SU-DHL-6 (cell line): ENCODE measurements around the gene ACOX3.

Source experiments
- H2AFZ ChIP-seq: fragments of 200-600 bp; sonication (generic); 2 replicates; pipeline ENCODE4 v1.6.1; 2014; ENCODE audit warnings: low read depth, mild to moderate bottlenecking, moderate library complexity, mixed read lengths, antibody characterized with exemption, low read length; ENCODE audit not compliant: severe bottlenecking
- H3F3A ChIP-seq: fragments of 200-600 bp; shearing (Covaris generic); 2 replicates; pipeline ENCODE4 v1.6.0; 2016; ENCODE audit warnings: antibody characterized with exemption, mild to moderate bottlenecking; ENCODE audit not compliant: insufficient read depth
- H3K27ac ChIP-seq: fragments of 200-600 bp; sonication (generic); 2 replicates; pipeline ENCODE4 v1.5.1; 2016; ENCODE audit warnings: low read depth, mild to moderate bottlenecking, low read length, moderate library complexity, mixed read lengths
- H3K27me3 ChIP-seq: fragments of 200-600 bp; sonication (generic), shearing (Covaris generic); 2 replicates; pipeline ENCODE4 v1.6.0; 2014; ENCODE audit warnings: mild to moderate bottlenecking, low read length
- H3K36me3 ChIP-seq: fragments of 200-600 bp; sonication (generic); 2 replicates; pipeline ENCODE4 v1.6.1; 2014; ENCODE audit warnings: mild to moderate bottlenecking, low read length, mixed read lengths
- H3K4me2 ChIP-seq: fragments of 300-600, 200-600 bp; shearing (Covaris generic), sonication (generic); 2 replicates; pipeline ENCODE4 v1.6.0; 2014; ENCODE audit warnings: low read length, low read depth, mild to moderate bottlenecking; ENCODE audit not compliant: poor library complexity, severe bottlenecking
- H3K4me3 ChIP-seq: fragments of 200-600 bp; sonication (generic); 2 replicates; pipeline ENCODE4 v1.5.1; 2014; ENCODE audit warnings: antibody characterized with exemption, low read length, mild to moderate bottlenecking, mixed read lengths; ENCODE audit not compliant: insufficient read depth, poor library complexity, severe bottlenecking
- H3K79me2 ChIP-seq: fragments of 200-600 bp; sonication (generic); 2 replicates; pipeline ENCODE4 v1.6.1; 2014; ENCODE audit warnings: mild to moderate bottlenecking, low read length, moderate library complexity; ENCODE audit not compliant: insufficient read depth
- H3K9ac ChIP-seq: fragments of 200-600 bp; sonication (generic); 2 replicates; pipeline ENCODE4 v1.7.0; 2014; ENCODE audit warnings: mild to moderate bottlenecking, low read length
- H3K9me2 ChIP-seq: fragments of 200-600 bp; sonication (generic); replicated peaks from 2 replicates; pipeline ENCODE4 v1.6.1; 2014; ENCODE audit warnings: low read length; ENCODE audit not compliant: insufficient read depth
- H3K9me3 ChIP-seq: fragments of 200-600 bp; sonication (generic); 2 replicates; pipeline ENCODE4 v1.6.1; 2014; ENCODE audit warnings: low read length, mixed read lengths; ENCODE audit not compliant: insufficient read depth
- H4K20me1 ChIP-seq: fragments of 200-600 bp; sonication (generic); 2 replicates; pipeline ENCODE4 v1.6.1; 2014; ENCODE audit warnings: low read depth, mild to moderate bottlenecking, antibody characterized with exemption, low read length, moderate library complexity, mixed read lengths
- EZH2phosphoT487 ChIP-seq: fragments of 200-600 bp; sonication (generic), shearing (Covaris generic); conservative IDR thresholded peaks from 2 replicates; pipeline ENCODE4 v1.6.1; 2018; ENCODE audit warnings: mild to moderate bottlenecking, antibody characterized with exemption, low read length, moderate library complexity, mixed read lengths
- TF ChIP-seq, protein P1 (sequence below): fragments of 200-600 bp; sonication (generic); IDR thresholded peaks from one replicate; pipeline ENCODE4 v1.5.1; 2017; ENCODE audit warnings: antibody characterized with exemption, mild to moderate bottlenecking, low read length, moderate library complexity; ENCODE audit not compliant: insufficient read depth, poor library complexity, severe bottlenecking

The ACOX3 gene

DNA sequence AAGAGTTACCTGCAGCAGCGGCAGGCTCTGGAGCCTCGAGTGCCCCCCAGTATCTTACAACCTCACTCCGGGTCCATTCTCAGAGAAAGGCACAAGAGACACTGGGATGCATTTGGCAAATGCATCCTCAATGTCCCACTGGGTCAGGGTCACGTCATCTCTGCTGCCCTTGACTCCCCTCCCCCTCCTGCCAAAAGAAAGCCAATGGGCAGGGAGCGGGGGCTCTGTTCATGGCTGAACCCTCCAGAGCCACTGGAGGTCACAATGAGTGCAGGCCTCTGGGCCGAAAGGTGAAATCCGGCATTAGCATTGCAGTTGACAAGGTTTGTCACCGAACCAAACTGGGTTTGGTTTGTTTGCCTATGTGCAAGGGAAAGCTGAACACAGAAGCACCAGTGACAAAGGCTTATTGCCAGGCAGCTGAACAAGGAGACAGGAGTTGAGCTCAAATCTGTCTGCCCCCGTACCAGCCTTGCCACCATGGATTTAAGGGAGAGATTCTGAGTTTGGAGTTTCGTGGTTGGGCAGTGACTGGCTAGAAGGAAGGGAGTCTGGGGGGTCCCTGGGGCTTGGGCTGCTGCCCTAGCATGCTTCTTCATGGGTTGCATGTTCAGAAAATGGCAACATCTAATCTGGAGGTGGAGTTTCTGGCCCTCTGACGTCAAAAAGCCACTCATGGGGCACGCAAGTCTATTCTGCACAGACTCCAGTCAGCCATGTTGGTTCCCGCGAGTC, 106.6 kb downstream of the ACOX3 start:
- Histone ChIP-seq H3K27ac (no peak overlapping the region), H3K9me2 (no peaks in the 10 kb centered on the region), H3K36me3 (no peaks in the 10 kb centered on the region), H3K79me2 (no peaks in the 10 kb centered on the region), H2AFZ (no peak overlapping the region), H3K4me3 (no peak overlapping the region), H3K9me3 (peaks cover 3% of the 10 kb centered on the region; the same call in 1 of the 2 replicates), H3K9ac (no peak overlapping the region), H4K20me1 (no peaks in the 10 kb centered on the region), H3K27me3 (no peaks in the 10 kb centered on the region), H3K4me2 (no peak overlapping the region), H3F3A (no peaks in the 10 kb centered on the region)
- TF ChIP-seq EZH2phosphoT487: no peak
- TF ChIP-seq, protein P1, sequence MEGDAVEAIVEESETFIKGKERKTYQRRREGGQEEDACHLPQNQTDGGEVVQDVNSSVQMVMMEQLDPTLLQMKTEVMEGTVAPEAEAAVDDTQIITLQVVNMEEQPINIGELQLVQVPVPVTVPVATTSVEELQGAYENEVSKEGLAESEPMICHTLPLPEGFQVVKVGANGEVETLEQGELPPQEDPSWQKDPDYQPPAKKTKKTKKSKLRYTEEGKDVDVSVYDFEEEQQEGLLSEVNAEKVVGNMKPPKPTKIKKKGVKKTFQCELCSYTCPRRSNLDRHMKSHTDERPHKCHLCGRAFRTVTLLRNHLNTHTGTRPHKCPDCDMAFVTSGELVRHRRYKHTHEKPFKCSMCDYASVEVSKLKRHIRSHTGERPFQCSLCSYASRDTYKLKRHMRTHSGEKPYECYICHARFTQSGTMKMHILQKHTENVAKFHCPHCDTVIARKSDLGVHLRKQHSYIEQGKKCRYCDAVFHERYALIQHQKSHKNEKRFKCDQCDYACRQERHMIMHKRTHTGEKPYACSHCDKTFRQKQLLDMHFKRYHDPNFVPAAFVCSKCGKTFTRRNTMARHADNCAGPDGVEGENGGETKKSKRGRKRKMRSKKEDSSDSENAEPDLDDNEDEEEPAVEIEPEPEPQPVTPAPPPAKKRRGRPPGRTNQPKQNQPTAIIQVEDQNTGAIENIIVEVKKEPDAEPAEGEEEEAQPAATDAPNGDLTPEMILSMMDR: no peak

DNA sequence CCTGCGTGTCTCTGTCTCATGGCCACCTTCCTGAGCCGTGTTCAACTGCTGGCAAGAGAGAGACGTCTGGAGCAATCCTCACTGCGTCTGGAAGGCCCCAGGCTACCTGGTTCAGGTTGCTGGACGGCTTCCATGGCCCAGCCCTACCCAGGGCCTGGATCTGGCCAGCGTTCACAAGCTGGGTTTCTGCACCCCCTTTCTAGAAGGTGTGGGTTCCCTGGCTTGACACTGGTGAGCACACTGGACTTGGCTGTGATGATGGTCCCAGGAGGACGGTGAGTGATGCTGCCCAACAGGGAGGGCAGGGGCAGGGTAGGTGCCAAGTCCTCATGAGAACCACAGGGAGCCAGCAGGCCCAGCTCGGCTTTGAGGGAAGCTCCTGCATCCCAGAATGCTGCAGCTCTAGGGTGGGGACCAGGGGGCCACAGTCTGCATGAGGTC, 107.6 kb downstream of the ACOX3 start:
- H3K36me3 ChIP-seq: no peaks in the 10 kb centered on the region
- no peak overlapping the region for H2AFZ ChIP-seq
- no peaks in the 10 kb centered on the region for H3K79me2 ChIP-seq
- H3K9me2 ChIP-seq: no peaks in the 10 kb centered on the region
- H3K9ac ChIP-seq: no peak overlapping the region
- H4K20me1 ChIP-seq: no peaks in the 10 kb centered on the region
- H3F3A ChIP-seq: no peaks in the 10 kb centered on the region
- no peak overlapping the region for H3K27ac ChIP-seq
- H3K27me3 ChIP-seq: no peaks in the 10 kb centered on the region
- TF ChIP-seq, protein P1: no peak
- TF ChIP-seq EZH2phosphoT487: no peak
- no peak overlapping the region for H3K4me3 ChIP-seq
- peaks cover 3% of the 10 kb centered on the region; the same call in 1 of the 2 replicates for H3K9me3 ChIP-seq
- no peak overlapping the region for H3K4me2 ChIP-seq

DNA sequence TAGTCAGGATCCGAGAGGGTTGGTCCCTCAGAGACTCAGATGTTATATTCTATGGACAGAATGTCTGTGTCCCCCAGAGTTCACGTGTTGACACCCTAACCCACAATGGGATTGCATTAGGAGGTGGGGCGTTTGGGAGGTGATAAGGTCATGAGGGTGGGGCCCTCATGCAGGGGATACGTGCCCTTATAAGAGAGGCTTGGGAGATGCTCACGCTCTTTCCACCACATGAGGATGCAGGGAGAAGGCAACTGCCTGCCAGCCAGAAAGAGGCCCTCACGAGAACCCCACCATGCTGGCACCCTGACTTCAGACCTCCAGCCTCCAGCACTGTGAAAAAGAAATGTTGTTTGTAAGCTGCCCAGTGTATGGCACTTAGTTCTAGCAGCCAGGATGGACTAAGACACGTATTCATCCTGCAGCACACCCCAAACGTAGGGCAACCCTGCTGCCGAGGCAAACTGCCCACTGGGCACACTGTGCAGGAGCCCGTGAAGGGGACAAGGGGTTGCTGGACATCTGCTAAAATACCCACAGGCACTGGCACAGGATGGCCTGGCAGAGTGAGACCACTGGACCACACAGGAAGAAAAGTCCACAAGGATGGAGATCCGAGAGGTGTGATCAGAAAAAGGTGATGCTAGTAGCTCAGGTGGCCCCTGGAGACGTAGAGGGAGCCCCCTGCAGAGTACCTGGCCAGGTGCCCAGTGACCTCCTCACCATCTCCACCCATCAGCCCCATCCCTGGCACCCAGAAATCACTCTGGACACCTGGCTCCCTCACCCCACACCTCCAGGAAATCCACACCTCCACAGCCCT, 108.3 kb downstream of the ACOX3 start:
- Histone ChIP-seq H4K20me1 (no peaks in the 10 kb centered on the region), H3K27ac (no peak overlapping the region), H3K9me2 (no peaks in the 10 kb centered on the region), H3K27me3 (no peaks in the 10 kb centered on the region), H3K36me3 (no peaks in the 10 kb centered on the region), H3K4me3 (no peak overlapping the region), H3K9me3 (peaks cover 3% of the 10 kb centered on the region; the same call in 1 of the 2 replicates), H2AFZ (no peak overlapping the region), H3K9ac (no peak overlapping the region), H3K79me2 (no peaks in the 10 kb centered on the region), H3K4me2 (no peak overlapping the region), H3F3A (no peaks in the 10 kb centered on the region)
- TF ChIP-seq EZH2phosphoT487: no peak
- TF ChIP-seq, protein P1: no peak
